Transverse colon (tissue), 3 donors: ENCODE results near the gene TXNIP.

Source experiments
- CTCF ChIP-seq, 5 experiments: fragments of 200-600 bp in 3 of 5; fragments of 450-650 bp in 2 of 5; sonication (generic) in 3 of 5; IDR thresholded peaks; 1 replicate in 2 of 5; 2 replicates in 3 of 5; pipeline ENCODE4 v1.5.1; 2016 to 2017; ENCODE audit warnings: antibody characterized with exemption in 5 of 5, inconsistent platforms in 3 of 5, mild to moderate bottlenecking in 2 of 5, moderate library complexity in 1 of 5
- EP300 ChIP-seq: sonication (generic); formaldehyde crosslinking; IDR thresholded peaks from one replicate; pipeline ENCODE4 v1.6.1; 2017; ENCODE audit warnings: antibody characterized with exemption, low read depth
- POLR2A ChIP-seq: fragments of 450-650 bp; IDR thresholded peaks from one replicate; pipeline ENCODE4 v1.6.1; 2016; ENCODE audit warnings: antibody characterized with exemption, mild to moderate bottlenecking, moderate library complexity

GRCh38 chr1:145987926-145988325 is 8.5 kb downstream of the TXNIP start:
- TF ChIP-seq CTCF (IDR thresholded peaks at IDR 0.05) (no peak), POLR2A (peak; percentile 32), EP300 (no peak)
